Measurements from ENCODE around the gene C16orf87. TPM values are rescaled to one million over a fixed set of nuclear protein-coding genes. Genes with fewer than 3 reads are reported as not detected.

The C16orf87 gene
- total RNA-seq, 1 experiment from 2014 or later = 27.1 TPM

GRCh38 chr16:46748775-46749705 lies 81.9 kb downstream of the C16orf87 start:
- no peaks in the 10 kb centered on the region for H3K36me3 ChIP-seq (ENCODE audit: insufficient read depth, low read length, poor library complexity, severe bottlenecking)
- intact Hi-C loops (cut with micrococcal nuclease; ENCODE audit: unreplicated experiment) = no loop called here
- POLR2A ChIA-PET (ENCODE audit: low non-redundant PET) = no interaction called here
- H3K27ac ChIP-seq (ENCODE audit: low read depth, low read length, poor library complexity, severe bottlenecking) = no peak overlapping the region
- CTCF ChIA-PET = no interaction called here
- DNase-seq (ENCODE audit: low spot score) = no peak
- no peaks in the 10 kb centered on the region for H3K27me3 ChIP-seq (replicated peaks; ENCODE audit: insufficient read depth, low read depth, low read length, poor library complexity)
- H3K4me3 ChIP-seq (ENCODE audit: low read depth, low read length, poor library complexity, severe bottlenecking) = no peak overlapping the region
- no TSS peak for BruUV-seq (replicated peaks)
- TF ChIP-seq CTCF (conservative IDR thresholded peaks at IDR 0.05; ENCODE audit: low read depth, low read length) (no peak), EZH2 (IDR thresholded peaks at IDR 0.05; ENCODE audit: borderline replicate concordance, low read depth, low read length, poor library complexity, severe bottlenecking) (no peak)
- H3K9me3 ChIP-seq (ENCODE audit: low read depth, low read length, poor library complexity, severe bottlenecking) = no peaks in the 10 kb centered on the region
- H3K4me1 ChIP-seq (ENCODE audit: insufficient read depth, low read length, poor library complexity, severe bottlenecking) = no peaks in the 10 kb centered on the region

- BruUV-seq (replicated peaks) = no TSS peak
- intact Hi-C loops (cut with micrococcal nuclease; ENCODE audit: unreplicated experiment) = no loop called here
- CTCF ChIA-PET = no interaction called here
These were observed 83.0 kb downstream of the C16orf87 start, which contains the start of gene MYLK3 for GRCh38 chr16:46747777-46748651. MYLK3 (minus strand) TSS chr16:46748344; CDS start chr16:46748193, 151 bp downstream.

More at GRCh38 chr16:46747777-46748651, 83.0 kb downstream of the C16orf87 start, which contains the start of gene MYLK3:
- H3K36me3 ChIP-seq (ENCODE audit: insufficient read depth, low read length, poor library complexity, severe bottlenecking) = no peaks in the 10 kb centered on the region
- no peak within 1 kb of the TSS for H3K27ac ChIP-seq (ENCODE audit: low read depth, low read length, poor library complexity, severe bottlenecking)
- no peaks in the 10 kb centered on the region for H3K9me3 ChIP-seq (ENCODE audit: low read depth, low read length, poor library complexity, severe bottlenecking)
- TF ChIP-seq CTCF (conservative IDR thresholded peaks at IDR 0.05; ENCODE audit: low read depth, low read length) = no peak
- no peak for TF ChIP-seq EZH2 (IDR thresholded peaks at IDR 0.05; ENCODE audit: borderline replicate concordance, low read depth, low read length, poor library complexity, severe bottlenecking)
- no peak for DNase-seq (ENCODE audit: low spot score)
- no peak within 1 kb of the TSS for H3K4me3 ChIP-seq (ENCODE audit: low read depth, low read length, poor library complexity, severe bottlenecking)
- POLR2A ChIA-PET (ENCODE audit: low non-redundant PET) = no interaction called here
- no peaks in the 10 kb centered on the region for H3K4me1 ChIP-seq (ENCODE audit: insufficient read depth, low read length, poor library complexity, severe bottlenecking)
- H3K27me3 ChIP-seq (replicated peaks; ENCODE audit: insufficient read depth, low read depth, low read length, poor library complexity) = no peaks in the 10 kb centered on the region

All from A673 (cell line).